Bronchial epithelial cell (primary cell): Measurements from ENCODE around the gene FMO2. TPM values are rescaled to one million over a fixed set of nuclear protein-coding genes. Genes with fewer than 3 reads are reported as not detected.

Experiments
- DNase-seq: peaks from one replicate; pipeline ENCODE4 v3.0.0-alpha.2; 2010; ENCODE audit warnings: low read depth
- FAIRE-seq: peaks from 2 replicates; lab custom pipeline; 2011; peaks lifted over from hg19 to GRCh38; lab: Jason Lieb, UNC
- H3K27me3 ChIP-seq: 2 replicates; pipeline ENCODE4 v1.5.1; 2011; ENCODE audit warnings: low read length; ENCODE audit not compliant: control insufficient read depth, insufficient read depth
- H3K36me3 ChIP-seq: 2 replicates; pipeline ENCODE4 v1.5.1; 2011; ENCODE audit warnings: low read length; ENCODE audit not compliant: control insufficient read depth, insufficient read depth
- H3K4me3 ChIP-seq: 2 replicates; pipeline ENCODE4 v1.5.1; 2011; ENCODE audit warnings: mild to moderate bottlenecking, low read depth, low read length, control low read depth
- CTCF ChIP-seq: IDR thresholded peaks from 2 replicates; pipeline ENCODE4 v1.5.1; 2011; ENCODE audit warnings: mild to moderate bottlenecking, moderate library complexity, low read length, control low read depth, inconsistent platforms; ENCODE audit not compliant: insufficient read depth, severe bottlenecking
- total RNA-seq: library from RNA; depleted of rRNA; stranded (reverse); fragments of >200 nt; gene quantifications from 2 replicates; pipeline ENCODE4 v1.2.1, GENCODE V29; 2014

Gene FMO2
- total RNA-seq, 1 donor from 2014 or later, result not detected

DNA sequence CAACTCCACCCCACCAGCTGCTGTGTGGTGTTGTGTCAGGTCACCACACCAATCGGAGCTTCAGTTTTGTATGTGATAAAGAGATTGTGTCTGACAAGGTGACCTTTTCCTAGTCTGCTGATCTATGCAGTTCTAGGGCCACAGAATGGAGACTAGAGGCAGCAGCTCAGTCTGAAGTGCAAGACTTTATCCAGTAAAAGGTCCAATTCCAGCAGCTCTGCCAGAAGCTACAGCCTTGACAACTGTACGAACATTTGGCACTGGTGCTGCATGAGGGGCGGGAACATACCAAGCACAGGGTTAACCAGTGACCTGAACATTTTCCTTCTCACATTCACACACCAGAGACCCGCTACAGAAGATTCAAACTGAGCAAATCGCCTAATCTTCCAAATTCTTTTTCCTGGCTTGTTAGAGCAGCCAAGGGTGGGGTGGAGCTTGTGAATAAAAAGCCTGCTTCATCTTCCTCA is 72.5 kb downstream of the FMO2 start:
- FAIRE-seq, result no peak
- no peak overlapping the region for H3K4me3 ChIP-seq
- TF ChIP-seq CTCF, result no peak
- no peaks in the 10 kb centered on the region for H3K27me3 ChIP-seq
- DNase-seq, result no peak
- no peaks in the 10 kb centered on the region for H3K36me3 ChIP-seq

GRCh38 chr1:171258429-171258828 is 73.3 kb downstream of the FMO2 start:
- no peaks in the 10 kb centered on the region for H3K36me3 ChIP-seq

DNA sequence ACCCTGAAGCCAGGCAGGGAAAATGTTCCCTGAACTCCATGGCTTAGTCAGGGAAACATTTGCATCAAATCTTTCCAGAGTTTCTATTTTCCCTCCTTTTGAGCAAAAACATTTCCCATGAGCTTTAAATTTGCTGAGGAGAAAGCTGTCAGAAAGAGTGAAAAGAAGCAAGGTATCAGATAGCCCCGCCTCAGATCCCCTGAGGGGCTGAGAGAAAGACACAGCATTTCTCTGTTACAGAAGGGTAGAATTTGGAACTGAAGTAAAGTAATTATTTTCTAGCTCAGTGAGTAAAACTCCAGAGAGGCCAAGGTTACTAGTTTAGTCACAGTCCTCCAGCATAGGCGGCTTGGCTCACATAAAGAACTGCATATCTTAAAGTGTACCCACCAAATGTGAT is 73.8 kb downstream of the FMO2 start:
- TF ChIP-seq CTCF, result no peak
- FAIRE-seq, result no peak

More at GRCh38 chr1:171258429-171258828, 73.3 kb downstream of the FMO2 start:
- DNase-seq (no peak), FAIRE-seq (no peak)
- no peak for TF ChIP-seq CTCF
- no peak overlapping the region for H3K4me3 ChIP-seq
- H3K27me3 ChIP-seq, result no peaks in the 10 kb centered on the region

More for the DNA sequence above, 73.8 kb downstream of the FMO2 start:
- no peak overlapping the region for H3K4me3 ChIP-seq
- no peaks in the 10 kb centered on the region for H3K27me3 ChIP-seq
- no peaks in the 10 kb centered on the region for H3K36me3 ChIP-seq
- DNase-seq, result no peak

Other genes with a start within 250 kb of the FMO2 start
- not detected in 2 replicates for gene MROH9, start 249.8 kb upstream of the FMO2 start, total RNA-seq
- not detected in 2 replicates for gene FMO3, start 94.4 kb upstream of the FMO2 start, total RNA-seq
- not detected in 2 replicates for gene FMO1, start 63.2 kb downstream of the FMO2 start, total RNA-seq
- gene FMO4, start 128.9 kb downstream of the FMO2 start, total RNA-seq, result 0.79 and 1.2 TPM in 2 replicates